COLO668 (cell line): ENCODE measurements around the gene FEM1B.
A peak's percentile ranks its signal among the peaks of the same experiment; 100 is the strongest.
"Not testable (repeated sequence)": the region's sequence is repeated elsewhere in the genome, so short reads cannot be mapped to it uniquely, and the experiment has no call there.

Experiments used
- DNase-seq: peaks from one replicate; lab custom pipeline; 2025; ENCODE audit not compliant: unreplicated experiment; lab: John Stamatoyannopoulos, UW

FEM1B gene

DNA sequence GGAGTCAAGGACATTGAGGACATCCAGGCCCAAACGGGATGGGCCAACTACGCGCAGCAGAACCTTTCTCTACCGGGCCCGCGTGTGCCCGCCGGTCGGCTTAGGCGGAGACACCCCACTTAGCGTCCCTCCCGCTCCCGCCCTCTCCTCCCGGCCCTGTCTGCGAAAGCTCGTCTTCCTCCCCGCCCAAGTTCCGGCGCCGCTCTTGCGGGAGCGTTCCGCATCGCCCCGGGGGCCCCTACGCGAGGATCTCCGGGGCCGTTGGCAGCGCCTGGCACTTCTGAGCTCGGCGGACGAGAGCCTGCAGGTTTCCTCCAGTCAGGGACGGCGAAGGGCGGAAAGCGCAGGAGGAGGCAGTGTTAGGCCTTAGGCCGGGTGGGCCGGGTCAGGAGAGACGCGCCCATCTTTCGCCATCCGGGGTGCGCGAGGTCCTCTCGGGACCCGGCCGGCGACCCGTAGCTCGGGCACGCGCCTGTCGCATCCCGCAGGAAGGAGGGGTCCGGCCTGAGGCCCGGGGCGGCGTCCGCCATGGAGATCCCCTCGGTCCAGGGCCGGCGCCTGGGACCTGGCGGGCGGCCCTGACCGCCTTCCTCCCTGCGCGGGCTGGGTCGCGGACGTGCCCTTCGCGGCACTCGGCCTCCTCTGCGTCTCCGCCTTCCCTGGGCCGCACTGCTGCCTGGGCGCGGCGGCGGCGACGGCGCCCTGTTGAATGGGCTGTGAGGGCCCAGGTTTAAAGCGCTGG lies at the start of gene FEM1B:
FEM1B (plus strand) TSS at position 143 of the 742 bp plus-strand sequence. CDS start 673 bp downstream, outside the sequence.
- DNase-seq: peak; percentile 94

DNA sequence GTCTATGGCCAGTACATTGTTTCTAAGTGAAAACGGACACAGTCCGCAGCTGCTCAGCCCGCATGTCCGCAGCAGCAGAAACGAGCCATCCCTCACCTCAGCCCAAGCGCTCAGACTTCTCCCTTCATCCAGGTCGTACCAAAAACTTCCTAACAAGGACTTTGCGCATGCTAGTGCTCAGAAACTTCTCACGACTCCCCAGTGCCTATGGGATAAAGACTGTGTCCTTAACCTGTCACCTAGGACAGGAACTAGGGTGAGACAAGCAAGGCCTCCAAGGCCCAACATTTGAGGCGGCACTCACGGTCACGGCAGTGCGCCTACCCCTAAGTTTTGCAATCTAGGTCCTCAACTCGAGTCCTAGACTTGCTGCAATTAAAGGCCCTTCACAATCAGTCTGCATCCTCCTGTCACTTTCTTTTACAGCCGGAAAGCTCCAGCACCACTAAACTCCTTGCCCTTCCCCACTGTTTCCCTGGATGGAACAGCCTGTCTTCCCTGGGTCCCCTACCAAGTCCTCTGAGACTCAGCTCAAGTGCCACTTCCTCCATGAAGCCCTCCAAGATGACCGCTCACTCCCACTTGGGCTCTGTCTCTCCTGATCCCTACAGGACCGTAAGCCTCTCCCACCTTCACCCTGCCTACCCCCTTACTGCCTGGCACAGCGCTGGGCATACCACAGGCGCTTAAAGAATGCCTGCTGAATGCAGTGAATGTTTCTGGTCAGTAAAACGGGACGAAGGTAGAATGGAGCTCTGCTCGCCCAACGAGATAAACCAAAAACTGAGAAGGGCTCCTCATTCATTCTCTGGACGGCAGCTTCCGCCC lies 49.2 kb upstream of the FEM1B start:
- peak; percentile 32 for DNase-seq

DNA sequence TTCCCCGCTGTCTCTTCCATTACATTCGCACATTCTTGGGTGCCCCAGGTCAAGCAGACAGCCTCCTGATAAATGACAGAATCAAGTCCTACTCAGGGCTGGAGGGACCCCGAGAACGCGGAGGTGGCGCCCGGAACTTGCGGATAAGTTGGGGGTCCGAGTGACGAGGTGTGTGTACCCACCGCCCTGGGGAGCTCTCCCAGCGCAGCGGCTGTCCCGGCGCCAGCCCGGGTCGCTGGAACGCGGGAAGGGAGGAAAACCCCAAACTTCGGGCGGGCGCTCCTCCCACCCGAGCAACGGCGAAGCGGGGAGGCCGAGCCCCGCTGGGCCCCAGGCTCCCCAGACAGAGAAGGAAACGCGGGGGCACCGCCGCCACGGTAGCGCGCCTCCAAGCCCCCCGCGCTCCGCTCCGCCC lies 48.6 kb upstream of the FEM1B start:
- DNase-seq: no peak

DNA sequence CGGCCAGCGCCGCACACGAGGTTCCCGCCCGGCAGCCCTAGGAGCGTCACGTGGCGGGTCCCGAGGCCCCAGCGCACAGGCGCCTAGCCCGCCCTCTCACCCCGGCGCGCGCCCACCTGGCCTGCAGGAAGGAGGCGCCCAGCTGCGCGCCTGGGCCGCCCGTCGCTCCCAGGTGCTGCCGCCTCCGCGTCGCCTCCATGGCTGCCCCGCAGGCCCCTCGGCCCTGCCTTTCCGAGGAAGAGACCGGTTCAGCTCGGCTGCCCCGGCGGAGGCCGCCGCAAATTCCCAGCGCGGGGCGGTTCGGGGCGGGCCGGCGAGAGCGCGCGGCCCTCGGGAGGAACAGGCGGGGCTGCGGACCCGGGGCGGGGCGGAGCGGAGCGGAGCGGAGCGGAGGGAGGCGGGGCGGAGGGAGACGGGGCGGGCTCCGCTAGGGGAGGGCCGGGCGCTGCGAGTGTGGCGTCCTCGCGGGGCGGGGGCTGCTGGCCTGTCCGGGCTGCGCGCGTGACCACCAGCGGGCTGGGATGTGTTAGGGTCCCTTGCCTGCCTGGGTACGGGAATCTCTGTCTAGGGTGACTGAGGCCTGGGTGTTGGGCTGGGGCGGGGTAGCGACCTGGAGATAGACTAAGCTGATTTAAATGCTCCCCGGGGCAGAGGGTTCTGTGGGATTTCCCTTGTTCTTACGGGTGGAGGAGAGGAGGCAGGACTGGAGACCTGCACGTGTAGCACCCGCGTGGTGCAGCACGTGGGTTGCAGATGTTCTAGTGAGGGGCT lies 48.0 kb upstream of the FEM1B start, which contains the start of gene CLN6:
CLN6 (minus strand) TSS at position 343 of the 771 bp plus-strand sequence; CDS start at position 199, 144 bp downstream.
- DNase-seq: peak; percentile 92

DNA sequence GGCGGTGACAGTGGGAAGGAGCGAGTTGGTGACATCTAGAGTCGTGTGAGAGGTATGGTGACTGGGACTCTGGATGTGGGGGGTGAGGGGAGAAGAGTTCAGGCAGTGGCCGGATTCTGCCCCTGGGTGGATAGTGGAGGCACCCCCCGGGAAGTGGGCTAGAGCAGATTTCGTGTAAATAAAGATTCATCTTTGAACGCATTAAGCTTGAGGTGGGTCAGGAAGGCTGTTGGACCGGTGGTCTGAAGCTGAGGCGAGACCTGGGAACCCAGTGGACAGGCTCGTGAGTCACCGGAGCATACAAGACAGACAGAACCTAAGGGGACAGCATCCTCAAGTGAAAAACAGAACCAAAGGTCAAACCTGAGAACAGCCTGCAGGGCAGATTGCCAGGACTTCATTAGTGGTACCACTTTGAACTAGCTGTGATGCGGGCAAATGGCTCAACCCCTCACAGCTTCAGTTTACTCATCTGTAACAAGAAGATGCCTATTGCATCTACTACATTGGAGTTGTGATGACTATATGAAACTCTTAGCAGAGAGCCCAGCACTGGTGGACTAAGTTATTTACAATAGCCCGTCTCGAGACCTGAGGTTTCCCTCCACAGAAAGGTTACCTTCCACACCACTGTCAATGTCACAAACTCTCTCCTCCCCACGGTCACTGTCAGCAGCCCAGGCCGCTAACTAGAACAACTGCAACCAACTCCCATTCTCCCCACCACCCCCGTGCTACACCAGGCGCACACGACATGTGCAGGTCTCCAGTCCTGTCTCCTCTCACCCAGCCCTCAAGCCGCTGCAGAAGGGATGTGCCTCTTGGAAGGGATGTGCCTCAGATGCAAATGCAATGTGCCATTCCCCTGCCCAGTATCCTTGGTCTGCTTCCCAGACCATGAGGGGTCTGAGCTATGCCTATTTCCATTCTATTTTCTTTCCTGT lies 47.1 kb upstream of the FEM1B start:
- no peak for DNase-seq

DNA sequence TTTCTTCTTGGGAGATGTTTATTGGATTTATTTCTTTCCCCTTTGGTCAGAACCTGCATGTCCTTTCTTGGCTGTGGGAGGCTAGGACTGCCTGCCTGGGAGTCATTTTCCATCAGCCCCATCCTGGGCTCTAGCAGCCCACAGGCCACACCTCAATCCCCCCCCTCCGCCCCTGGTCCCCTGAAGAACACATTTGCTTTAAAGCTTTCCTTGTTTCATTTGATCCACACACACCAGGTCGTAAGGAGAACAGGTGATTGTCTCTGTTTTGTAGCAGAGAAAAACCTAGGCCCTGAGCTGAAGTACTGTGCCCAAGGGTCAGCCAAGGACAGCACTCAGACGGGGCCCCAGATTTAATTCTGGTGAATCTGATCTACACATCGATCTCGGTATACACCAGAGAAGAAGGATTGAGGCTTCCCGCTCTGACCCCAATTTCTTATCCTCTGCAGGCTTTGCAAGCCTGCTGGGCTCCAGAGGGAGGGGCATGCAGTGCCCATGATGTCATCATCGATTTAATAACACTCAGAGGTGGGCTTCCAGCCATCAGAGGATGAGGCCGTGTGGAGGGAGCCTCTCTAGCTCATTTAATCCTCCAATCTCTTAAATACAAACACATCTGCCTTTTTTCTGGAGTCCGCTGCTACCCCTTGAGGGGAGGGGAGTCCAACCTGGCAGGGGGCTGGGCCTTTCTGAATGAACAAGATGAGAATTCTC lies 46.3 kb upstream of the FEM1B start:
- no peak for DNase-seq

DNA sequence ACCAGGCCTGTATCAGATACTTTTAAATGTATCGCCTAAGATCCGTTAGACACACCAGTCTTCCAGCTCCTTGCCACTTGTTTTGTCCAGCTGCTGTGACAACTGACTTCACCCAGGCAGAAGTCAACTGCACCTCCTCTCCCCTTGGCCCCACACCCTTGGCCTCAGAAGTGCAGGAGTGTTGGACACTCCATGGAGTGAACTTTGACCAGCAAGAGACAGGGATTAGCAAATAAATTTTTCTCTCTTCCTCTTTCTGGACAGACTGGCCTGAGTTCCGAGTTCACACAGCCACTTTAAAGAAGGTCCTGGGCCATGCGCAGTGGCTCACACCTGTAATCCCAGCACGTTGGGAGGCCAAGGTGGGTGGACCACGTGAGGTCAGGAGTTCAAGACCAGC lies 45.1 kb upstream of the FEM1B start:
- DNase-seq: no peak

DNA sequence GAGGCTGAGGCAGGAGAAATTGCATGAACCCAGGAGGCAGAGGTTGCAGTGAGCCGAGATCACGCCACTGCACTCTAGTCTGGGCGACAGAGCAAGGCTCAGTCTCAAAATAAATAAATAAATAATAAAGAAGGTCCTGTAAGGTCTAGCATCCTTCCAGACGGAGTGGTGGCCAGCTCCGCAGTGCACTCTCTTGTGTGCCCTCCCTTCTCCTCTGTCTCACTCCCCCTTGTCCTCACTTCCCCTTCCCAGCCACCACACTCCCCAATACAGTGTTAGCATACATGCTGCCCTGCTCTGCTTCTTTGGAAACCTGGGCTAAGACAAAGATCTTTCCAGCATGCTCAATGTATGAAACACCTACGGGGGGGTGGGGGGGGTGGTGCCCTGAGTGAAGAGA lies 44.6 kb upstream of the FEM1B start:
- DNase-seq: no peak

DNA sequence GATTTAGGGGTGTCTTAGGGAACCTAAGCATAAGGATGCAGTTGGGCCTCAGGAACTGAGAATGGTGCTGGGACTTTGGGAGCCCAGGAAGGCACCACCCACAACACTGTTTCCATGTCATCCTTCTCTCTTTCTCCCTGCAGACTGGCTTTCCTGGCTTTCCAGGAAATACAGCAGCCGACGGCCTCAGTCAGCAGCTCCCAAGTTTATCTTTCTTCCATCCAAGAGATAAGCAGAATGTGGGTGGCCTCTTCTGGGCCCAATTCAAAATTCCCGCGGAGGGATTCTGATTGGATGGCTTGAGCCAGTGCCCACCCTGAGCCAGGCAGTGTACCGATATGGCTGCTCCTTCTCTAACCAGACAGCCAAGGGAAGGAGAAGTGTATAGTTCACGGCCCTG lies 43.5 kb upstream of the FEM1B start:
- no peak for DNase-seq

DNA sequence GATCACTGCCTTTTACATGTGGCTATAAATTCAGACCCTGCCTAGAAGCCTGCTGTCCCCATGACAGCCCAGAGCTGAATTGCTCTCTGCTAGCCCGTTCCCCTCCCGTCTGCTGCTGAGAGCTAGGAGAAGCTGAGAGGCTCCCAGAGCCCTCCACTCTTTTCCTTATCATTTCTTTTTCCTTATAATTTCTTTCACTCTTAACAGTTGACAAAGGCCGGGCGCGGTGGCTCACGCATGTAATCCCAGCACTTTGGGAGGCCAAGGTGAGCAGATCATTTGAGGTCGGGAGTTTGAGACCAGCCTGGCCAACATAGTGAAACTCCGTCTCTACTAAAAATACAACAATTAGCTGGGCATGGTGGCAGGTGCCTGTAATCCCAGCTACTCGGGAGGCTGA lies 43.0 kb upstream of the FEM1B start:
- not testable (repeated sequence) for DNase-seq

DNA sequence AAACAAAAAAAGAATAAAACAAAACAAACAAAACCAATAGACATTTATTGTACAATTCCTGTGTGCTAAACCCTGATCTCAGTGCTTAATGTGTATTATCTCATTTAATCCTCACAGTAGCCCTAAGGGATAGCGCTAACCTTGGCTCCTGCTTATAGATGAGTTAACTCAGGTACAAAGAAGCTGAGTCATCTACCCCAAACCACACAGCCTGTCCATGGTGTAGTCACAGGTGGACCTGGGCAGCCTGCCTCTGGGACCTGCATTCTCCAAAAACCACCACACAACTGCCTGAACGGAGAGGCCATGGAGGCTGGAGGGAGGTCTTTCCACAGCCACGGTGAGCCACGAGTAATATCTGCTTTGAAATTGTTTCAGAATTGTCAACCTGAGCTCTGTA lies 42.5 kb upstream of the FEM1B start:
- DNase-seq: no peak

DNA sequence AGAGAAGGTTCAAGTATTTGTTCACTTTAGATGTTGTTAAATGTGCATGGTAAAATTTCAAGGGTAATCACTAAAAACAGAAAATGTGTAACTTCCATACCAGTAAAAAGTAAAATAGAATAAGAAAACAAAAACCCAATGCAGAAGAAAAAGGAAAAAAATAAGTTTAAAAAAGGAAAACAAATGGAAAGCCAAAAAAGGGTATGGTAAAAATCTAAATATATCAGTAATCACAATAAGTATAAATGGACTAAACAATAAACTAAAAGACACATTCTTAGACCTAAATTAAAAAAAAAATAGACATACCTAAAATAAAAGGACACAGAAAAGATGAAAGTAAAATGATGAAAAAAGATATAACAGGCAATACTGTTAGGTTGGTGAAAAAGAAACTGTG lies 38.5 kb upstream of the FEM1B start:
- no peak for DNase-seq

DNA sequence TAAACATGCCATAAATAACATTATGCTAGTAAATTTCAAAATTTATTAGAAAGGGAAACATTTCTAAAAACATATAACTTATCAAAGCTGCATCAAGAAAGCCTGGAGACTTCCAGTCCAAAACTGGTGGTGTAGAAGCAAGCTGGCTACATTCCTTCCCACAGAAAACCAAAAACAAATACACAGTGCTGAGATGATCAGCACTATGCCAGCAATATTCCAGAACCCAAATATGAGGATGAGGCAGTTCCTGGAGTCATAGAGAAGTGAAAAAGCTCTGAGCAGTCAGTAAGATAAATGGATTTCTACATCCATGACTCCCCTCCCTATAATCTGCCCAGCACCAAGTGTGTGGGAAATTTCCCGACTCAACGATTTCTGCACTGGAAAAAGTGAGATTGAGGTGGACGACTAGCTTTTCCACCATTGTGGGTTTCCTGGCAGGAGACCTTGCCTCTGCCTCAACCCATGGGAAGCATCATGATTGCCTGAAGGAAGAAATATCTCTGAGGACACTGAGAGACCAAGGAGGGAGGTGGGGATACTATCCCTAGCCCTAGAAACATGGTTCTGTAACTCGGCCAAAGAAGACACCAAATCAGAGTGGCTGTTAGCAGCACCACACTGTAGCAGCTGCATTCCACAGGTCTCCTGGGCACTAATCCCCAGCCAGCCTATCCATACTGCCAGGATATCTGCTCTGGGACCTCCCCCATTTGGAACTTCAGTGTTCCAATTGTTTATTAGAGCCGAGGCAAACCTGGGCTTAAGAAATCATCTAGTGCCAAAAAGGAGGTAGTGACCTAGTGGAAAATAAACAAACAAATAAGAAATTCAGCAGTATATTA lies 36.2 kb upstream of the FEM1B start:
- DNase-seq: no peak

DNA sequence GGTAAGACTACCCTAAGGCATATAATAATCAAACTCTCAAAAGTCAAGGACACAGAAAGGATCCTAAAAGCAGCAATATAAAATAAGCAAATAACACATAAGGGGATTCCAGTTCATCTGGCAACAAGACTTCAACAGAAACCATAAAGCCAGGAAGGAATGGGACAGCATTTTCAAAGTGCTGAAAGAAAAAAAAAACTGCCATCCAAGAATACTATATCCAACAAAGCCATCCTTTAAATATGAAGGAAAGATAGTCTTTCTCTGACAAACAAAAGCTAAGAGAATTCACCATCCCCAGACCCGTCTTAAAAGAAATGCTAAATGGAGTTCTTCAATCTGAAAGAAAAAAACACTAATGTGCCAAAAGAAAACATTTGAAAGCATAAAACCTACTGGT lies 33.3 kb upstream of the FEM1B start:
- DNase-seq: no peak

DNA sequence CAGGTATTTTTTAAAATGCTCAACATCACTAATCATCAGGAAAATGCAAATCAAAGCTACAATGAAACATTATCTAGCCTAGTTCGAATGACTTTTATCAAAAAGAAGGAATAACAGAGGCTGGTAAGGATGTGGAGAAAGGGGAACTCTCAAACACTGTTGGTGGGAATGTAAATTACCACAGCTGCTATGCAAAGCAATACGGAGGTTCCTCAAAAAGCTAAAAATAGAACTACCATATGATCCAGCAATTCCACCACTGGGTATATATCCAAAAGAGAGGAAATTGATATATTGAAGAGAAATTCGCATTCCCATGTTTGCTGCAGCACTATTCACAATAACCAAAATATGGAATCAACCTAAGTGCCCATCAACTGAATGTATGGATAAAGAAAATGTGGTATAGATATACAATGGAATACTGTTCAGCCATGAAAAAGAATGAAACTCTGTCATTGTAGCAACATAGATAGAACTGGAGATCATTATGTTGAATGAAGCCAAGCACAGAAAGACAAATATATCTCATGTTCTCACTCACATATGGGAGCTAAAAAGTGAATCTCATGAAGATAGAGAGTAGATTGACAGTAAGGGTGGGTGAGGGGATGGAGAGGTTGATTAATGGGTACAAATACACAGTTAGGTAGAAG lies 28.4 kb upstream of the FEM1B start:
- DNase-seq: no peak

DNA sequence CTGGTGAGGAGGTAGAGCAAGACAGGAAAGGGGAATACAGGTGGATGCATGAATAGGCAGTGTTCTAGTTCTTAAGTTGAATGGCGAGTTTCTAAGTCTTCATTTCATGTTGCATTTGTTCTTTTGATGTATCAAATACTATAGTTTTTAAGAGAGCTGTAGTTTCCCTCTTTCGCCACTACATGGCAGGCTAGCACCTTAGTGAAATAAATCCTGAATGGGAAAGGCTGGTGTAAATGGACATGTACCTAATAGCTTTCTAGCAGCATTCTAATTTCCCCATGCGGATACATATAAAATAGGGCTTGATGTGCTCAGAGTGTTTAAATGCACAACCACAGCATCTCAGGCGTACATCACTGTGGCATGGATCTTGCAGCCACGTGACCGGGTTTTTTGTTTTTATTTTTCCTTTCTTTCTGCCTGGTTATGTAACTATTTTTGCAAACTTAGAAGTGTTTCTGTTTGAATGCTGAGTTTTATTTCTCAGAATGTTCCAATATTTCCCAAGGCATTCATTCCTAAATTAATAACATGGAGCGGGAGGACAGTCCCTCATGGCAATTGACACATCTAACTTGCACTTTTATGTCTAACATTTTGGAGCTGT lies 24.5 kb upstream of the FEM1B start:
- DNase-seq: peak; percentile 47

DNA sequence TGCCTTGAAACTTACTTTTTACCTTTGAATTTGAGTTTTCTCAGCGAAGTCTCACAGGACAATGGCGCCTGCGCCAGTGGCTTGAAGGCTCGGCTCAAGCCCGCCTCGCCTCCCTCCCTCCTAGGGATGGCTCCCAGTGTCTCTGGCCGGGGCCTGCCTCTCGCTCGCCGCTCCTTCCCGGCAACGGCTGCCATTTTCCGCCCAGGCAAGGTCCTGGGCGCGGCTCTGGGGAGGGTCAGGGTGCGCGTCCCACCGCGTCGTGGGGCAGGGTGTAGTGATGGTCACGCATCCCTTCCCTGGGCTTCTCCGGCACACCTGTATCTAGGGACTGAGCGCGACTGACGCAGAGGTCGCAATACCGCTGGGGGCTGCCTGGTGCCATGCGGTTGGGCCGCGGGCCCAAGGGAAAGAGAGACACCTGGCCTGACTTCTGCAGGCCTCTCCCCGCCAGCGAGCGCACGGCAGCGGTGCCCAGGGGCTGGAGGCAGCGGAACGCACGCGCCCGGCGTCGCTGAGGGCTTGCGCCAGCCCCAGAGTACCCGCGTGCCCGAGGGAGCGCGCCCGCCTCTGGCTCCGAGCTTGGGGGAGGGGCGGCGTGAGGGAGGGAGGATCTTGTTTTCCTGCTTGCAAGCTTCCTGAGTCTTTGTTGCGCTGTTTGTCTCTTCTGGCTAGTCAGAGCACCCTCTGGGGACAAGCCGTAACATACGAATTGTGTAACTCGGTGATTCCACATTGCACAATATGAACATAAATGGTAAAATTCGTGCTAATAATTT lies 20.7 kb upstream of the FEM1B start:
- peak; percentile 97 for DNase-seq
